ENCODE results near the gene TTC13. TPM values are rescaled to one million over a fixed set of nuclear protein-coding genes. Genes with fewer than 3 reads are reported as not detected.

Gene TTC13
- polyA plus RNA-seq, 1 of the 3 experiments (the other 2 are of a cell fraction): 5.5 TPM

DNA sequence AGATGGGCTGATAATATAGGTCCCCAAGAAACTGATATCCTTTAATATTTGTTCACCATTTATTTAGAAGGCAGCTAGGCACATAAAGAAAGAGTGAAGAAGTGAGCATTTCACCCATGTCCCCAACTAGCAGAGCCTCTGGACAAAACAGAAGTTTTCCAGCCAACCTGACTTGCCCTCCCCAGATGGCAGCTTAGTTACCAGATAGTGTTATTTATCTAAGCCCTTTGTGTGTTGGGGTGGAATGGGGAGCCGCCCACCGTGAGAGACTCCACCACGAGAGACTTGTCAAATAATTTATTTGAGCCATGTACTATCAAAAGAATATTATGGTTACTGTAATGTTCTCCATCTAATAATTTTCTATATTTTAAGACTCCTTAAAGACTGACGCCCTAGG is 55.5 kb downstream of the TTC13 start:
- WGBS (ENCODE audit: low lambda C conversion rate): 93% methylated on average over 4 of the region's 4 CpGs
- ChIA-PET POLR2A (no interaction called here), CTCF (interaction anchor here (1.0 to 5.5 kb wide), 4 partner anchors 11 to 288 kb away, joined by 3 to 31 read pairs (median 4); no protein-coding TSS in a partner anchor)
- no peak overlapping the region for H3K27ac ChIP-seq (ENCODE audit: low read depth in 2 of 2, low read length in 1 of 2)
- no peak for DNase-seq
- TF ChIP-seq SIN3A (IDR thresholded peaks at IDR 0.05; ENCODE audit: borderline replicate concordance, low read depth, low read length) (no peak), CHD2 (IDR thresholded peaks at IDR 0.05; ENCODE audit: low read length, partially characterized antibody) (no peak), NFIC (IDR thresholded peaks at IDR 0.05; ENCODE audit: borderline replicate concordance) (no peak), RCOR1 (IDR thresholded peaks at IDR 0.05; ENCODE audit: low read length) (no peak), FOXM1 (IDR thresholded peaks at IDR 0.05; ENCODE audit: low read depth) (no peak), YY1 (IDR thresholded peaks at IDR 0.05; ENCODE audit: low read depth) (no peak)
- TF ChIP-seq, protein P1, sequence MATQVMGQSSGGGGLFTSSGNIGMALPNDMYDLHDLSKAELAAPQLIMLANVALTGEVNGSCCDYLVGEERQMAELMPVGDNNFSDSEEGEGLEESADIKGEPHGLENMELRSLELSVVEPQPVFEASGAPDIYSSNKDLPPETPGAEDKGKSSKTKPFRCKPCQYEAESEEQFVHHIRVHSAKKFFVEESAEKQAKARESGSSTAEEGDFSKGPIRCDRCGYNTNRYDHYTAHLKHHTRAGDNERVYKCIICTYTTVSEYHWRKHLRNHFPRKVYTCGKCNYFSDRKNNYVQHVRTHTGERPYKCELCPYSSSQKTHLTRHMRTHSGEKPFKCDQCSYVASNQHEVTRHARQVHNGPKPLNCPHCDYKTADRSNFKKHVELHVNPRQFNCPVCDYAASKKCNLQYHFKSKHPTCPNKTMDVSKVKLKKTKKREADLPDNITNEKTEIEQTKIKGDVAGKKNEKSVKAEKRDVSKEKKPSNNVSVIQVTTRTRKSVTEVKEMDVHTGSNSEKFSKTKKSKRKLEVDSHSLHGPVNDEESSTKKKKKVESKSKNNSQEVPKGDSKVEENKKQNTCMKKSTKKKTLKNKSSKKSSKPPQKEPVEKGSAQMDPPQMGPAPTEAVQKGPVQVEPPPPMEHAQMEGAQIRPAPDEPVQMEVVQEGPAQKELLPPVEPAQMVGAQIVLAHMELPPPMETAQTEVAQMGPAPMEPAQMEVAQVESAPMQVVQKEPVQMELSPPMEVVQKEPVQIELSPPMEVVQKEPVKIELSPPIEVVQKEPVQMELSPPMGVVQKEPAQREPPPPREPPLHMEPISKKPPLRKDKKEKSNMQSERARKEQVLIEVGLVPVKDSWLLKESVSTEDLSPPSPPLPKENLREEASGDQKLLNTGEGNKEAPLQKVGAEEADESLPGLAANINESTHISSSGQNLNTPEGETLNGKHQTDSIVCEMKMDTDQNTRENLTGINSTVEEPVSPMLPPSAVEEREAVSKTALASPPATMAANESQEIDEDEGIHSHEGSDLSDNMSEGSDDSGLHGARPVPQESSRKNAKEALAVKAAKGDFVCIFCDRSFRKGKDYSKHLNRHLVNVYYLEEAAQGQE (IDR thresholded peaks at IDR 0.05; ENCODE audit: low read depth, low read length): no peak
- TF ChIP-seq, protein P2, sequence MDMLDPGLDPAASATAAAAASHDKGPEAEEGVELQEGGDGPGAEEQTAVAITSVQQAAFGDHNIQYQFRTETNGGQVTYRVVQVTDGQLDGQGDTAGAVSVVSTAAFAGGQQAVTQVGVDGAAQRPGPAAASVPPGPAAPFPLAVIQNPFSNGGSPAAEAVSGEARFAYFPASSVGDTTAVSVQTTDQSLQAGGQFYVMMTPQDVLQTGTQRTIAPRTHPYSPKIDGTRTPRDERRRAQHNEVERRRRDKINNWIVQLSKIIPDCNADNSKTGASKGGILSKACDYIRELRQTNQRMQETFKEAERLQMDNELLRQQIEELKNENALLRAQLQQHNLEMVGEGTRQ (IDR thresholded peaks at IDR 0.05; ENCODE audit: borderline replicate concordance, low read depth, low read length): no peak
- H2AFZ ChIP-seq (ENCODE audit: low read depth): no peak overlapping the region
- no peaks in the 10 kb centered on the region for H3K27me3 ChIP-seq (ENCODE audit: insufficient read depth)
- no peak overlapping the region for H3K9ac ChIP-seq
- peaks cover 3 to 52% of the 10 kb centered on the region in 2 experiments for H3K36me3 ChIP-seq (replicated peaks in 1 of 2; ENCODE audit: control insufficient read depth in 1 of 2, insufficient read depth in 2 of 2, low read length in 1 of 2)
- H3K9me3 ChIP-seq: no peaks in the 10 kb centered on the region
- no peaks in the 10 kb centered on the region for H3K4me1 ChIP-seq (ENCODE audit: control insufficient read depth in 1 of 2, insufficient read depth in 2 of 2, low read depth in 1 of 2, low read length in 1 of 2)
- H3F3A ChIP-seq (replicated peaks; ENCODE audit: insufficient read depth): peaks cover 4% of the 10 kb centered on the region
- H3K9me2 ChIP-seq: no peaks in the 10 kb centered on the region
- no peak overlapping the region for H3K4me2 ChIP-seq
- H3K4me3 ChIP-seq (ENCODE audit: low read depth in 2 of 2, low read length in 1 of 2): no peak overlapping the region
- H4K20me1 ChIP-seq (ENCODE audit: insufficient read depth): no peaks in the 10 kb centered on the region
- no peaks in the 10 kb centered on the region for H3K79me2 ChIP-seq (ENCODE audit: insufficient read depth)

DNA sequence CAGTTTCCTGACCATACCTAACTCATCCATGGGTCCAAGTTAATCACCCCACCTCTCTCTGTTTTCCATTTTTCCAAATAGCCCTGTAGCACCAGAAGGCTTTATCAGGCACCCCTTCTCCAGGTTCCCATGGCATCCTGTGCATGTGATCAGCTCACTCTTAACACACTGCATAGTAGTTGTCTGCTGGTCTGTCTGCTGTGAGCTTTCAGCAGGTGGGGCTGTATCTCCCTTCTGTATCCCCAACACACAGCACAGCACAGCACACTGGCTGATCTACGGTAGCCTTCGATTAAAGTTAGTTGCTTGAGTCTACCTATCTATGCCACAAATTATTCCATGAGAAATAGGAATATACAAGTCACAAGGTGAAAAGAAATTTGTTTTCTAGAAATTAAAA is 56.0 kb downstream of the TTC13 start:
- H3K27ac ChIP-seq (ENCODE audit: low read depth in 2 of 2, low read length in 1 of 2): no peak overlapping the region
- POLR2A ChIA-PET: no interaction called here
- no peak overlapping the region for H2AFZ ChIP-seq (ENCODE audit: low read depth)
- H3F3A ChIP-seq (replicated peaks; ENCODE audit: insufficient read depth): peaks cover 4% of the 10 kb centered on the region
- H4K20me1 ChIP-seq (ENCODE audit: insufficient read depth): no peaks in the 10 kb centered on the region
- TF ChIP-seq RAD21 (IDR thresholded peaks at IDR 0.05; ENCODE audit: low read length): no peak
- TF ChIP-seq, protein P3, sequence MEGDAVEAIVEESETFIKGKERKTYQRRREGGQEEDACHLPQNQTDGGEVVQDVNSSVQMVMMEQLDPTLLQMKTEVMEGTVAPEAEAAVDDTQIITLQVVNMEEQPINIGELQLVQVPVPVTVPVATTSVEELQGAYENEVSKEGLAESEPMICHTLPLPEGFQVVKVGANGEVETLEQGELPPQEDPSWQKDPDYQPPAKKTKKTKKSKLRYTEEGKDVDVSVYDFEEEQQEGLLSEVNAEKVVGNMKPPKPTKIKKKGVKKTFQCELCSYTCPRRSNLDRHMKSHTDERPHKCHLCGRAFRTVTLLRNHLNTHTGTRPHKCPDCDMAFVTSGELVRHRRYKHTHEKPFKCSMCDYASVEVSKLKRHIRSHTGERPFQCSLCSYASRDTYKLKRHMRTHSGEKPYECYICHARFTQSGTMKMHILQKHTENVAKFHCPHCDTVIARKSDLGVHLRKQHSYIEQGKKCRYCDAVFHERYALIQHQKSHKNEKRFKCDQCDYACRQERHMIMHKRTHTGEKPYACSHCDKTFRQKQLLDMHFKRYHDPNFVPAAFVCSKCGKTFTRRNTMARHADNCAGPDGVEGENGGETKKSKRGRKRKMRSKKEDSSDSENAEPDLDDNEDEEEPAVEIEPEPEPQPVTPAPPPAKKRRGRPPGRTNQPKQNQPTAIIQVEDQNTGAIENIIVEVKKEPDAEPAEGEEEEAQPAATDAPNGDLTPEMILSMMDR (IDR thresholded peaks at IDR 0.05): peak; percentile 12; the same call in 1 of the 2 replicates
- 96% methylated on average over 2 of the region's 2 CpGs for WGBS (ENCODE audit: low lambda C conversion rate)
- H3K27me3 ChIP-seq (ENCODE audit: insufficient read depth): no peaks in the 10 kb centered on the region
- CTCF ChIA-PET: interaction anchor here (0.6 to 5.5 kb wide), 5 partner anchors 11 to 288 kb away, joined by 3 to 31 read pairs (median 3); no protein-coding TSS in a partner anchor
- no peak overlapping the region for H3K4me2 ChIP-seq
- no peak overlapping the region for H3K9ac ChIP-seq
- H3K9me2 ChIP-seq: no peaks in the 10 kb centered on the region
- no peaks in the 10 kb centered on the region for H3K79me2 ChIP-seq (ENCODE audit: insufficient read depth)
- no peaks in the 10 kb centered on the region for H3K9me3 ChIP-seq
- no peaks in the 10 kb centered on the region for H3K4me1 ChIP-seq (ENCODE audit: control insufficient read depth in 1 of 2, insufficient read depth in 2 of 2, low read depth in 1 of 2, low read length in 1 of 2)
- no peak for DNase-seq
- no peak overlapping the region for H3K4me3 ChIP-seq (ENCODE audit: low read depth in 2 of 2, low read length in 1 of 2)
- peaks cover 3 to 49% of the 10 kb centered on the region in 2 experiments for H3K36me3 ChIP-seq (replicated peaks in 1 of 2; ENCODE audit: control insufficient read depth in 1 of 2, insufficient read depth in 2 of 2, low read length in 1 of 2)

Measured in SK-N-SH (cell line).